ENCODE results near the gene ATP8B3. TPM values are rescaled to one million over a fixed set of nuclear protein-coding genes. Genes with fewer than 3 reads are reported as not detected.
"Not testable (repeated sequence)": the region's sequence is repeated elsewhere in the genome, so short reads cannot be mapped to it uniquely, and the experiment has no call there.

Gene ATP8B3
- total RNA-seq, 4 donors from 2014 or later: 1.3 to 2.0 (median 1.6) TPM; not detected in 1

DNA sequence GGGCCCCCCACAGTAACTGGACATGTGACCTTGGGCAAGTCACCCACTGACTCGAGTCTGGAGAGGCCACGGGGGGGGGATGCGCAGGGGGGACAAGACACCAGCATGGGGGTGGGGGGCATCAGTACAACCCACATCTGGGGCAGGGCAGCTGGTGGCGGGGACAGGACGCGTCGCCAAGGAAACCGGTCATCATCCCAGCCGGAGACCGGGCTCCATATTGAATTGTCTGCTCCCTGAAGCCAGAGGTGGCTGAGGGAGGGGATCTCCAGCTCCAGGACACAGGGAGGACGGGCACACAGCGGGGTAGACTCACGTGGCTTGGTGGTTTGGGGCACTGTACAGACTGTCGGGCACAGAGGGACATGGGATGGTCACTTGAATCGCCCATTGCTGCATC lies 47.3 kb downstream of the ATP8B3 start:
- H3K27me3 ChIP-seq: peaks cover 23% of the 10 kb centered on the region
- intact Hi-C loops (cut with DNase I): loop anchor here (5.0 kb wide), 1 partner anchor 222 kb away; no protein-coding TSS in a partner anchor
- no peak for TF ChIP-seq CTCF (IDR thresholded peaks at IDR 0.05)
- no peak for TF ChIP-seq POLR2A (IDR thresholded peaks at IDR 0.05)
- H3K4me3 ChIP-seq (replicated peaks in 1 of 3): no peak overlapping the region
- H3K9me3 ChIP-seq: no peaks in the 10 kb centered on the region
- 12 to 15% methylated on average over 6 to 15 of the region's 15 CpGs for WGBS, 2 donors
- H3K4me1 ChIP-seq: no peaks in the 10 kb centered on the region
- H3K36me3 ChIP-seq: no peaks in the 10 kb centered on the region
- DNase-seq: no peak
- H3K27ac ChIP-seq: no peak overlapping the region

DNA sequence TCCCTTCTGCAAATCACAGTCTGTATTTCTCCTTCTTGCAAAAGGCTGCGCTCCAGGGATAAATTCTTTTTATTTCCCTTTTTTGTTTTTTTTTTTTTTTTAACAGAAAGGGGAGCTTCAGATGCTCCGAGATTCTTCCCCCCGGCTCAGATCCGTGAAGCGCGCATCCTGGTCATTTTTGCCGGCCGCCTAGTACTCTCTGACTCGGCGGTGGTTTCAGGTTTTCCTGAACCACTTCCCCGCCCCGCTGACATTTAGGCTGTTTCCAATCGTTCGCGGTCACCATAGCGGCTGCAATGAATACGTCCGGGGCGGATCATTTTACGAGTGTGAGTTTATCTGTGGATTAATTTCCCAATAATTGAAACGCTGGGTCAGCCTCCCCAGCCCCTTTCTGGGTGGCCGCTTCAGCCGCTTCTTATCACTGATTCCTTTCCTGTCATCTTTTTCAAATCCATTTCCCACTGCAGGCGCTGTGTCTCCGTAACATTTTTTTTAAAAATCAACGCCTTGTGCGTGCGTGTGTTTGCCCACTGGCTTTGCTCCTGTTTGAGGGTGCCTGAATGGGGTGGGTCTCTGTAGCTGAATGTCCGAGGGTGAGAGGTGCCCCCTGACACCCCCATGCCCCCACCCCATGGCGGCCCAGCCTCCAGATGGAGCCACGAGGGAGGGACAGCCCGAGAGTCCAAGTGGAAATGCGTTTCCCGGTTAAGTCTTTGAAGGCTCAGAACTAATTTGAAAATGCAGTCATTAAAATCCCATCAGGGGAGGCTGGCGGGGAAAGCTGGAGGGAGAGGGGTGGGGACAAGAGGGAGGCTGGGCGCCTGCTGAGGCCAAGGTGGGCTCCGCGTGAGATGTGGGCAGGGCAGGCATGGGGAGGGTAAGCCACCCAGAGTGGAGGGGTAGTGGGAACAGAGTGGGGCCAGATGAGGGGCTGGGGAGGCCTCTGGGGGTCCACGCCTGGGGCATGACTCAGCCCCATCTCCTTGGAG lies 48.1 kb downstream of the ATP8B3 start:
- peaks cover 26% of the 10 kb centered on the region for H3K27me3 ChIP-seq
- H3K4me3 ChIP-seq (replicated peaks in 1 of 3): no peak overlapping the region
- no peaks in the 10 kb centered on the region for H3K4me1 ChIP-seq
- H3K36me3 ChIP-seq: no peaks in the 10 kb centered on the region
- H3K27ac ChIP-seq: no peak overlapping the region
- intact Hi-C loops (cut with DNase I): no loop called here
- H3K9me3 ChIP-seq: no peaks in the 10 kb centered on the region
- TF ChIP-seq CTCF (IDR thresholded peaks at IDR 0.05) (no peak), POLR2A (IDR thresholded peaks at IDR 0.05) (no peak)
- WGBS, 2 donors: 9 to 10% methylated on average over 38 of the region's 39 CpGs
- DNase-seq: no peak

DNA sequence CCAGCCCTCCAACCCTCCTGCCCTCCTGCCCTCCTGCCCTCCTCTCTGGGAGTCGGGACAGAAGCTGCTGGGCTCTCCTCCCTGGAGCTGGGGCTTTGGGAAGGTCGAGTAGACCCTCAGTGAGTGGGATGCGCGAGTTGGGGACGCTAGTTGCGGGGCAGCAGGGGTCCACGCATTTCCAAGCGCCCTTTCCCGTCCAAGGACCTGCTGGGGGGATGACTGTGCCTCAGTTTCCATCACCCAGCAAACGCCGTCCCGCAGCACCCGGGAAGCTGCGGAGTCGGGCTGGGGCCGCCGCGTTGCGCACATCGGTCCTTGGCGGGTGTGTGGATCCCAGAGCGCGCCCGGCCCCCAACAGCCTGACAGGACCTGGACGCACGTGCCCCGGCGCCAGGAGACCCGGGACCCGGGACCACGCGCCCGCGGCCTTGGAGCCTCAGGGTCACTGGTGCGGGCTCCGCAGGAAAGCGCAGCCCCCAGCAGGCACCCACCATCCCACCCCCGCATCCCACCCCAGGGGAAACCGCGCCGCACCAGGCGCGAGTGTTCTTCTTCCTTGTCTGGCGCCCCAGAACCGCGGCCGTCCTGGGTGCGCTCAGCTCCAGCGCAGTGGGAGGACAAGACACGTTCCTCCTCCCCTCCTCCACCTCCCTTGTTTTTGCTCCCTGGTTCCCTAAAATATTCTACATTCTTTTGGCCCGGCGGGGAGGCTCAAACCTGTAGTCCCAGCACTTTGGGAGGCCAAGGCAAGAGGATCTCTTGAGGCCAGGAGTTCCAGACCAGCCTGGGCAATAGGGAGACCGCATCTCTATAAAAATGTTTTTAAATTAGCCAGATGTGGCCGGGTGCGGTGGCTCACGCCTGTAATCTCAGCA lies 49.6 kb downstream of the ATP8B3 start:
- Histone ChIP-seq H3K36me3 (no peaks in the 10 kb centered on the region), H3K27ac (no peak overlapping the region), H3K9me3 (no peaks in the 10 kb centered on the region), H3K27me3 (peaks cover 33% of the 10 kb centered on the region), H3K4me1 (no peaks in the 10 kb centered on the region), H3K4me3 (replicated peaks in 1 of 3) (no peak overlapping the region)
- intact Hi-C loops (cut with DNase I): no loop called here
- WGBS, 2 donors: 0 to 3% methylated on average over 3 to 14 of the region's 56 CpGs
- no peak for TF ChIP-seq CTCF (IDR thresholded peaks at IDR 0.05)
- TF ChIP-seq POLR2A (IDR thresholded peaks at IDR 0.05): no peak
- no peak for DNase-seq

DNA sequence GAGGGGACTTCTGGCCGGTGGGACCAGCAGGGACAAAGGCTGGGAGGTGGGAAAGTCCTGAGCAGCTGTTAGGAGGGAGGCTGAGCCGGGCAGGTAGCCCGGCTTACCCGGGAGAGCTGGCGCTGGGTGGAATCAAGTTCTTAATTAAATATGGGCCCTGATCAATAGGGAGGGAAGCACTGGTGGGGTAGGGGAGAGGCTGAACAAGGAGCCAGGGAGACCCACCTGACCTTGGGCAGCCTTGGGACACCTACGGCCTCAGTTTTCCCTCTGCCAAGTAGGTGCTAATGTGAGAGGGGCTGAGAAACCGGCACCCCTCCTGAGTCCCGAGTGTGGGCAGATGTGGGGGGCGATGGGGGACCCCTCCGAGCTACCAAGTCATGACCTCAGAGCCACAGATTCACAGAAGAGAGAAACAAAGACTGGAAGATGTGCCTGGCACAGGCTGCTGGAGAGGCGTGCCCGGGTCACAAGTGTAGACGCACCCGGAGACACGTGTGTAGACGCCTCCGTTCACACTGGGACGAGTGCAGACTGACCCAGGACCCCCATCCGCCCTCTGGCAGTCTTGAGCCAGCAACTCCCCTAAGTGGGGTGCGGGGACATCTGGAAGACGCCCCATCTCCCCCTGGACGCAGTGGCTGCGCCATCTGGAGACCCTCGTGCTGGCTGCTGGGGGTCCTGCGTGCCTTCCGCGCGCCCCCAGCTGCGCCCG lies 50.4 kb downstream of the ATP8B3 start:
- WGBS, 2 donors: 1 to 5% methylated on average over 18 to 21 of the region's 30 CpGs
- TF ChIP-seq POLR2A (IDR thresholded peaks at IDR 0.05): no peak
- no peak for TF ChIP-seq CTCF (IDR thresholded peaks at IDR 0.05)

DNA sequence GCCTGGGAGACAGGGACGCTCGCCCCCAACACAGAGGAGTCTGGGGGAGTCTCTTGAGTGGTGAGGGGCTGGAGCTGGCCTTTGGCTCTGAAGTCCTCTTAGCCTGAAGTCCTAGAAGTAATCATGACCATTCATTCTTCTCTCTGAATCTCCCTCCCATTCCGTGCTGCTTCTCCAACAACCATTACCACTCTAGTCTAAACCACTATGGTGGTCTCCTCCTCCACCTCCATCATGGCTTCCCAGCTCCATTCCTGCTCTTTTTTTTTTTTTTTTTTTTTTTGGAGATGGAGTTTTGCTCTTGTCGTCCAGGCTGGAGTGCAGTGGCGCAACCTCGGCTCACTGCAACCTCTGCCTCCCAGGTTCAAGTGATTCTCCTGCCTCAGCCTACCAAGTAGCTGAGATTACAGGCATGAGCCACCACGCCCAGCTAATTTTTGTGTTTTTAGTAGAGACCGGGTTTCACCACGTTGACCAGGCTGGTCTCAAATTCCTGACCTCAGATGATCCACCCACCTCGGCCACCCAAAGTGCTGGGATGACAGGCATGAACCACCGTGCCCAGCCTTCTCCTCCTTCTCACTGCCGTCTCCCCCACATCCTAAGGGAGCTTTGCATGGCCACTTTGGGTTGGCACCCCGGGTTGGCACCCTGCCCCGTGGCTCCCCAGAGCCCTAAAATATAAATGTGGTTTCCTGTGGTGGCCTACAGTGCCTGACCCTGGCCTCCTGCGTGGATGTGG lies 51.1 kb downstream of the ATP8B3 start:
- H3K27ac ChIP-seq; H3K36me3 ChIP-seq; H3K9me3 ChIP-seq; H3K4me1 ChIP-seq; DNase-seq; H3K4me3 ChIP-seq (replicated peaks in 1 of 3); intact Hi-C loops (cut with DNase I): not testable (repeated sequence)
- 11 to 14% methylated on average over 14 to 15 of the region's 15 CpGs for WGBS, 2 donors
- peaks cover 33% of the 10 kb centered on the region for H3K27me3 ChIP-seq

More for the DNA sequence above, 50.4 kb downstream of the ATP8B3 start:
- no peak for DNase-seq
- no peak overlapping the region for H3K4me3 ChIP-seq (replicated peaks in 1 of 3)
- no peaks in the 10 kb centered on the region for H3K9me3 ChIP-seq
- H3K4me1 ChIP-seq: no peaks in the 10 kb centered on the region
- intact Hi-C loops (cut with DNase I): no loop called here
- H3K27ac ChIP-seq: no peak overlapping the region
- no peaks in the 10 kb centered on the region for H3K36me3 ChIP-seq
- H3K27me3 ChIP-seq: peaks cover 34% of the 10 kb centered on the region
